ENCODE results near the gene NWD2.

- TF ChIP-seq EZH2 (IDR thresholded peaks at IDR 0.05; ENCODE audit: low read length) (no peak), CTCF (optimal IDR thresholded peaks at IDR 0.05 in 1 of 3, IDR thresholded peaks at IDR 0.05 in 1 of 3, conservative IDR thresholded peaks at IDR 0.05 in 1 of 3; ENCODE audit: extremely low read depth in 1 of 3, insufficient read depth in 2 of 3, low read length in 3 of 3) (no peak)
These were observed 231.7 kb downstream of the NWD2 start for GRCh38 chr4:37476256-37476655.

Measured in keratinocyte (primary cell).